SK-N-SH (cell line): ENCODE measurements around the gene PNCK. TPM values are rescaled to one million over a fixed set of nuclear protein-coding genes. Genes with fewer than 3 reads are reported as not detected.
A peak's percentile ranks its signal among the peaks of the same experiment; 100 is the strongest.

Source experiments
- CTCF ChIA-PET: fragments of 300-600, 350-600 bp; formaldehyde crosslinking; extraction: SDS; loops from one replicate; lab custom pipeline; 2021; lab: Yijun Ruan, JAX
- POLR2A ChIA-PET: fragments of 350-600 bp; sonication (Branson Sonifier 250); formaldehyde crosslinking; extraction: SDS; loops from one replicate; lab custom pipeline; 2020; ENCODE audit warnings: antibody characterized with exemption, inconsistent platforms; lab: Yijun Ruan, JAX
- DNase-seq: peaks from one replicate; pipeline ENCODE4 v3.0.0; 2012
- H2AFZ ChIP-seq: fragments of 200-600 bp; sonication (generic); 2 replicates; pipeline ENCODE4 v1.8.1; 2016; ENCODE audit warnings: antibody characterized with exemption, mild to moderate bottlenecking, low read depth
- H3F3A ChIP-seq: fragments of 200-600 bp; sonication (generic); replicated peaks from 2 replicates; pipeline ENCODE3; 2016; ENCODE audit warnings: antibody characterized with exemption, mild to moderate bottlenecking; ENCODE audit not compliant: insufficient read depth
- H3K27ac ChIP-seq, 2 experiments: fragments of 200-500 bp in 1 of 2; fragments of 200-600 bp in 1 of 2; sonication (Bioruptor generic) in 1 of 2; sonication (generic), shearing (Covaris generic) in 1 of 2; 2 replicates each; pipeline versions ENCODE4 v1.5.1 to v1.6.1; 2014 to 2016; ENCODE audit warnings: low read depth in 2 of 2, inconsistent platforms in 1 of 2, low read length in 1 of 2, mild to moderate bottlenecking in 1 of 2, mixed read lengths in 1 of 2
- H3K27me3 ChIP-seq: fragments of 200-600 bp; sonication (generic), shearing (Covaris generic); 2 replicates; pipeline ENCODE4 v1.6.1; 2016; ENCODE audit warnings: mixed run types; ENCODE audit not compliant: insufficient read depth
- H3K36me3 ChIP-seq, 2 experiments: fragments of 200-500 bp in 1 of 2; fragments of 200-600 bp in 1 of 2; sonication (Bioruptor generic) in 1 of 2; sonication (generic) in 1 of 2; replicated peaks in 1 of 2; 2 replicates each; pipeline versions ENCODE3 to v1.5.1; 2014 to 2016; ENCODE audit warnings: low read length in 1 of 2, mild to moderate bottlenecking in 1 of 2; ENCODE audit not compliant: insufficient read depth in 2 of 2, control insufficient read depth in 1 of 2
- H3K4me1 ChIP-seq, 2 experiments: fragments of 200-500 bp in 1 of 2; fragments of 200-600 bp in 1 of 2; sonication (Bioruptor generic) in 1 of 2; sonication (generic), shearing (Covaris generic) in 1 of 2; 2 replicates each; pipeline versions ENCODE4 v1.5.1 to v1.6.1; 2014 to 2016; ENCODE audit warnings: low read depth in 1 of 2, low read length in 1 of 2, mixed run types in 1 of 2; ENCODE audit not compliant: insufficient read depth in 2 of 2, control insufficient read depth in 1 of 2
- H3K4me2 ChIP-seq: fragments of 200-600 bp; sonication (generic), shearing (Covaris generic); 2 replicates; pipeline ENCODE4 v1.6.1; 2017; ENCODE audit warnings: mixed run types
- H3K4me3 ChIP-seq, 2 experiments: fragments of 200-500 bp in 1 of 2; fragments of 200-600 bp in 1 of 2; sonication (Bioruptor generic) in 1 of 2; sonication (generic), shearing (Covaris generic) in 1 of 2; 2 replicates each; pipeline versions ENCODE4 v1.5.1 to v1.8.1; 2014 to 2016; ENCODE audit warnings: low read depth in 2 of 2, inconsistent platforms in 1 of 2, low read length in 1 of 2, mild to moderate bottlenecking in 1 of 2, mixed read lengths in 1 of 2, moderate library complexity in 1 of 2
- H3K79me2 ChIP-seq: fragments of 200-600 bp; sonication (generic); 2 replicates; pipeline ENCODE4 v1.8.1; 2017; ENCODE audit warnings: mild to moderate bottlenecking; ENCODE audit not compliant: insufficient read depth
- H3K9ac ChIP-seq: fragments of 200-600 bp; sonication (generic); 2 replicates; pipeline ENCODE4 v1.6.1; 2017; ENCODE audit warnings: mixed run types
- H3K9me2 ChIP-seq: fragments of 200-600 bp; sonication (generic); 2 replicates; pipeline ENCODE4 v1.6.1; 2017; ENCODE audit warnings: mixed run types
- H3K9me3 ChIP-seq: fragments of 200-600 bp; sonication (generic); 2 replicates; pipeline ENCODE4 v1.6.1; 2017; ENCODE audit warnings: mixed run types, mild to moderate bottlenecking, moderate library complexity
- H4K20me1 ChIP-seq: fragments of 200-600 bp; sonication (generic); 2 replicates; pipeline ENCODE4 v1.6.1; 2017; ENCODE audit warnings: mild to moderate bottlenecking, mixed run types; ENCODE audit not compliant: insufficient read depth
- CHD2 ChIP-seq: fragments of 150-350 bp; IDR thresholded peaks from 2 replicates; pipeline ENCODE4 v1.6.1; 2018; ENCODE audit warnings: low read length; ENCODE audit not compliant: partially characterized antibody
- CTCF ChIP-seq: fragments of 200-600 bp; sonication (generic); IDR thresholded peaks from 2 replicates; pipeline ENCODE4 v1.6.1; 2017; ENCODE audit warnings: antibody characterized with exemption, mild to moderate bottlenecking, moderate library complexity
- EP300 ChIP-seq, 2 experiments: IDR thresholded peaks; 2 replicates each; pipeline versions ENCODE4 v1.4.0 to v1.6.1; 2012; ENCODE audit warnings: borderline replicate concordance in 1 of 2, low read depth in 1 of 2, low read length in 1 of 2
- EZH2phosphoT487 ChIP-seq: fragments of 200-600 bp; sonication (generic); IDR thresholded peaks from 2 replicates; pipeline ENCODE4 v1.6.1; 2017; ENCODE audit warnings: low read depth, mixed run types, mild to moderate bottlenecking, antibody characterized with exemption, moderate library complexity, borderline replicate concordance
- FOSL2 ChIP-seq: IDR thresholded peaks from 2 replicates; pipeline ENCODE4 v1.4.0; 2012; ENCODE audit warnings: low read depth, mild to moderate bottlenecking, moderate library complexity, borderline replicate concordance
- FOXJ3 ChIP-seq: sonication (generic); formaldehyde crosslinking; IDR thresholded peaks from 2 replicates; pipeline ENCODE4 v1.5.1; 2020; ENCODE audit warnings: mild to moderate bottlenecking, missing genetic modification reagents
- FOXM1 ChIP-seq: IDR thresholded peaks from 2 replicates; pipeline ENCODE4 v1.4.0; 2012; ENCODE audit warnings: low read depth, mild to moderate bottlenecking
- GABPA ChIP-seq: IDR thresholded peaks from 2 replicates; pipeline ENCODE4 v1.4.0; 2012; ENCODE audit warnings: low read depth, mild to moderate bottlenecking
- JUND ChIP-seq: IDR thresholded peaks from 2 replicates; pipeline ENCODE4 v1.4.0; 2012
- MEF2A ChIP-seq: IDR thresholded peaks from 2 replicates; pipeline ENCODE4 v1.4.0; 2012; ENCODE audit warnings: low read depth, borderline replicate concordance
- NFIC ChIP-seq: IDR thresholded peaks from 2 replicates; pipeline ENCODE4 v1.4.0; 2012; ENCODE audit warnings: borderline replicate concordance
- NRF1 ChIP-seq: IDR thresholded peaks from 2 replicates; pipeline ENCODE4 v1.6.1; 2012; ENCODE audit warnings: low read depth, mild to moderate bottlenecking, low read length
- POLR2AphosphoS5 ChIP-seq: IDR thresholded peaks from 2 replicates; pipeline ENCODE4 v1.6.1; 2012; ENCODE audit warnings: low read depth, low read length
- RAD21 ChIP-seq: IDR thresholded peaks from 2 replicates; pipeline ENCODE4 v1.6.1; 2012; ENCODE audit warnings: mild to moderate bottlenecking, low read length
- RCOR1 ChIP-seq: fragments of 150-350 bp; IDR thresholded peaks from 2 replicates; pipeline ENCODE4 v1.6.1; 2017; ENCODE audit warnings: antibody characterized with exemption, low read length
- RXRA ChIP-seq: IDR thresholded peaks from 2 replicates; pipeline ENCODE4 v1.4.0; 2012; ENCODE audit warnings: low read depth, mild to moderate bottlenecking, borderline replicate concordance
- SMC3 ChIP-seq: IDR thresholded peaks from 2 replicates; pipeline ENCODE4 v1.6.1; 2012; ENCODE audit warnings: low read depth, low read length, improper control_type of control experiment
- TAF1 ChIP-seq: IDR thresholded peaks from 2 replicates; pipeline ENCODE4 v1.6.1; 2012; ENCODE audit warnings: low read depth, mild to moderate bottlenecking, low read length, moderate library complexity, borderline replicate concordance
- TEAD4 ChIP-seq: IDR thresholded peaks from 2 replicates; pipeline ENCODE4 v1.4.0; 2012; ENCODE audit warnings: mild to moderate bottlenecking, borderline replicate concordance; ENCODE audit not compliant: insufficient read depth
- USF1 ChIP-seq: IDR thresholded peaks from 2 replicates; pipeline ENCODE4 v1.4.0; 2012; ENCODE audit warnings: low read depth, borderline replicate concordance
- YY1 ChIP-seq: IDR thresholded peaks from 2 replicates; pipeline ENCODE4 v1.4.0; 2012; ENCODE audit warnings: low read depth, mild to moderate bottlenecking
- WGBS: methylation state at CpG from one replicate; pipeline ENCODE4 v1.1.6; 2017; ENCODE audit warnings: low lambda C conversion rate; 5-methylcytosine and 5-hydroxymethylcytosine counted together
- polyA plus RNA-seq, 3 experiments: library from polyadenylated mRNA; depleted of rRNA; stranded (reverse); fragments of >200 nt; gene quantifications; 2 replicates each; pipeline ENCODE4 v1.2.3, GENCODE V29; 2012
- TF ChIP-seq, protein P1 (sequence below): fragments of 150-350 bp; IDR thresholded peaks from 2 replicates; pipeline ENCODE4 v1.6.1; 2016; ENCODE audit warnings: mild to moderate bottlenecking, low read depth, low read length

PNCK gene
- polyA plus RNA-seq, 1 of the 3 experiments (the other 2 are of a cell fraction) = 1.2 TPM

DNA sequence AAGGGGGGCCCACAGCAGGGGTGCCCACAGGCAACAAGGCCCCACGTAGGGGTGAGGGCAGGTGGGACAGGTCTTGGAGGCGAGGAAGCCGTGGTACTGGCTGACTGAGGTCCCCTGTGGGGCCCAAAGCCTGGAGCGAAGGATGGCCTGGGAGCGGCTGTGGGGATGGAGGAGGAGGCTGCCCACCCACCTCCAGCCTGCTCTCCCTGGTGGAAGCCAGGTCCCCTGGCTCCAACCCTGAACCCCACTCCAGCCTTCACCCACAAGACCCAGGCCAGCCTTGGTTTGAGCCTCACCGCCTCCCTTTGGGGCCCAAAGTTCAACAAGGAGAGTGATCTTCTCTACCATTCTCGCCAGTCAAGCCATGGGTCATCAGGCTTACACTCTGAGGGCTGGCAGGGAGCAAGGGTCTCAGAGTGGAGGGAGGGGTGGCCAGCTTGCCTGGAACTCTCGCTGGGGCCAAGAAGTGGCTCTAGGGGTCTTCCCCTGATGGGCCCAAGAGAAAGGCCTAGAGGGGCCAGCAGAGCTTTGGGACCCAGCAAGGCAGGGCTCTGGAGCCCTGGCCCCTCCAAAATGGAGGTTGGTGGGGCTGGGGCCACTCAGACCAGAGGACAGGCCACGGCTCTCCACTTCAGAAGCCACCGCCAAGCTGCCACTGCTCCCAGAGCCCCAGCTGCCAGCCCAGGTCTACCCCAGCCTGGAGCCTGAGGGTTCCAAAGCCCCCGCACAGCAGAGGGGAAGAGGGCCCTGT, 5.0 kb downstream of the PNCK start:
- POLR2A ChIA-PET = no interaction called here
- CTCF ChIA-PET = interaction anchor here (0.6 to 10.5 kb wide), 32 partner anchors 11 to 727 kb away, joined by 3 to 128 read pairs (median 6); partner anchors contain the start of genes DUSP9 and SLC6A8
- no peak overlapping the region for H3K4me2 ChIP-seq
- TF ChIP-seq RCOR1 (no peak), YY1 (no peak), MEF2A (no peak)
- no peaks in the 10 kb centered on the region for H3F3A ChIP-seq
- H3K9me2 ChIP-seq = no peaks in the 10 kb centered on the region
- peaks cover 0 to 3% of the 10 kb centered on the region in 2 experiments; a peak in 1 of 4 replicates for H3K4me1 ChIP-seq
- no peaks in the 10 kb centered on the region for H4K20me1 ChIP-seq
- no peaks in the 10 kb centered on the region for H3K79me2 ChIP-seq
- WGBS = 58% methylated on average over 7 of the region's 11 CpGs
- no peak overlapping the region for H3K9ac ChIP-seq
- 0 out of 2 replicates have a peak, but pooled peaks cover 9% of the 10 kb centered on the region for H3K9me3 ChIP-seq
- DNase-seq = no peak
- no peak overlapping the region for H3K27ac ChIP-seq
- H3K27me3 ChIP-seq = no peaks in the 10 kb centered on the region; the same call in 1 of the 2 replicates
- H3K4me3 ChIP-seq = no peak overlapping the region
- no peak overlapping the region for H2AFZ ChIP-seq
- no peaks in the 10 kb centered on the region for H3K36me3 ChIP-seq

- WGBS = 31% methylated on average over 9 of the region's 14 CpGs
- Histone ChIP-seq H3F3A (no peaks in the 10 kb centered on the region), H3K4me3 (peak overlapping the region in 1 of 2 experiments; percentile 35; a peak in 1 of 4 replicates), H3K9ac (no peak overlapping the region), H3K4me1 (peaks cover 0 to 3% of the 10 kb centered on the region in 2 experiments; a peak in 1 of 4 replicates), H3K27me3 (no peaks in the 10 kb centered on the region; the same call in 1 of the 2 replicates), H3K36me3 (no peaks in the 10 kb centered on the region), H3K9me3 (0 out of 2 replicates have a peak, but pooled peaks cover 9% of the 10 kb centered on the region), H2AFZ (no peak overlapping the region), H3K79me2 (no peaks in the 10 kb centered on the region), H4K20me1 (no peaks in the 10 kb centered on the region), H3K4me2 (no peak overlapping the region), H3K9me2 (no peaks in the 10 kb centered on the region), H3K27ac (no peak overlapping the region)
- ChIA-PET POLR2A (interaction anchor here (1.2 kb wide), 1 partner anchor 113 kb away, joined by 3 read pairs; no protein-coding TSS in a partner anchor), CTCF (interaction anchor here (0.6 to 10.5 kb wide), 27 partner anchors 11 to 726 kb away, joined by 3 to 128 read pairs (median 7); partner anchors contain the start of genes DUSP9 and SLC6A8)
- DNase-seq = peak; percentile 87
- no peak for TF ChIP-seq GABPA
- no peak for TF ChIP-seq FOXJ3
- TF ChIP-seq SMC3 = peak; percentile 61
- no peak for TF ChIP-seq JUND
- TF ChIP-seq FOSL2 = no peak
- TF ChIP-seq CHD2 = no peak
- peak; percentile 48; the same call in 1 of the 2 replicates for TF ChIP-seq USF1
- no peak for TF ChIP-seq RXRA
- no peak for TF ChIP-seq POLR2AphosphoS5
- TF ChIP-seq CTCF = peak; percentile 79
- TF ChIP-seq FOXM1 = no peak
- no peak for TF ChIP-seq EP300 (IDR thresholded peaks at IDR 0.05; ENCODE audit: borderline replicate concordance in 1 of 2, low read depth in 1 of 2, low read length in 1 of 2)
- no peak for TF ChIP-seq NRF1
- TF ChIP-seq TAF1 = no peak
- TF ChIP-seq MEF2A = no peak
- TF ChIP-seq, protein P1, sequence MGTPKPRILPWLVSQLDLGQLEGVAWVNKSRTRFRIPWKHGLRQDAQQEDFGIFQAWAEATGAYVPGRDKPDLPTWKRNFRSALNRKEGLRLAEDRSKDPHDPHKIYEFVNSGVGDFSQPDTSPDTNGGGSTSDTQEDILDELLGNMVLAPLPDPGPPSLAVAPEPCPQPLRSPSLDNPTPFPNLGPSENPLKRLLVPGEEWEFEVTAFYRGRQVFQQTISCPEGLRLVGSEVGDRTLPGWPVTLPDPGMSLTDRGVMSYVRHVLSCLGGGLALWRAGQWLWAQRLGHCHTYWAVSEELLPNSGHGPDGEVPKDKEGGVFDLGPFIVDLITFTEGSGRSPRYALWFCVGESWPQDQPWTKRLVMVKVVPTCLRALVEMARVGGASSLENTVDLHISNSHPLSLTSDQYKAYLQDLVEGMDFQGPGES = no peak
- TF ChIP-seq EZH2phosphoT487 = no peak
- no peak for TF ChIP-seq TEAD4
- no peak for TF ChIP-seq NFIC
- TF ChIP-seq RAD21 = peak; percentile 77
These were observed 5.6 kb downstream of the PNCK start for GRCh38 chrX:153667956-153668396.
